SKM-1 (cell line): Measurements from ENCODE around the gene TNFRSF11A.

ENCODE experiments used
- DNase-seq: peaks from one replicate; lab custom pipeline; 2025; ENCODE audit not compliant: unreplicated experiment; lab: John Stamatoyannopoulos, UW

TNFRSF11A gene

DNA sequence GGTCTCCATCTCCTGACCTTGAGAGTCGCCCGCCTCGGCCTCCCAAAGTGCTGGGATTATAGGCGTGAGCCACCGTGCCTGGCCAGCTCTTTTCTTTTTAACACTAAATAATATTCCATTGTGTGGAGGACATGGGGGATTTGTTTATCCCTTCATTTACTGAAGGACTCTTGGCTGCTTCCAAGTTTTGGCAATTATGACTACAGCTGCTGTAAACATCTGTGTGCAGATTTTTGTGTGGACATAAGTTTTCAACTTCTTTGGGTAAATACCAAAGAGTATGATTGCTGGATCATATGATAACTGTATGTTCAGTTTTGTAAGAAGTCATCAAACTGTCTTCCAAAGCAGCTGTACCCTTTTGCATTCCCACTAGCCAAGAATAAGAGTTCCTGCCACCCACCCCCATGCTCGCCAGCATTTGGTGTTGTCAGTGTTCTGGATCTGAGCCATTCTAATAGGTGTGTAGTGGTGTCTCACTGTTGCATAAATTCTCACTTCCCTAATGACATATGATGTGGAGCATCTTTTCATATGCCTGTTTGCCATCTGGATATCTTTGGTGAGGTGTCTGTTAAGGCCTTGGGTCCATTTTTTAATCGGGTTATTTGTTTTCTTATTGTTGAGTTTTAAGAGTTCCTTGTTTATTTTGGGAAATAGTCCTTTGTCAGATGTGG is 52.2 kb downstream of the TNFRSF11A start:
- no peak for DNase-seq

GRCh38 chr18:62379051-62379450 is 53.9 kb downstream of the TNFRSF11A start:
- DNase-seq: no peak

GRCh38 chr18:62381373-62381772 is 56.3 kb downstream of the TNFRSF11A start:
- DNase-seq: no peak

DNA sequence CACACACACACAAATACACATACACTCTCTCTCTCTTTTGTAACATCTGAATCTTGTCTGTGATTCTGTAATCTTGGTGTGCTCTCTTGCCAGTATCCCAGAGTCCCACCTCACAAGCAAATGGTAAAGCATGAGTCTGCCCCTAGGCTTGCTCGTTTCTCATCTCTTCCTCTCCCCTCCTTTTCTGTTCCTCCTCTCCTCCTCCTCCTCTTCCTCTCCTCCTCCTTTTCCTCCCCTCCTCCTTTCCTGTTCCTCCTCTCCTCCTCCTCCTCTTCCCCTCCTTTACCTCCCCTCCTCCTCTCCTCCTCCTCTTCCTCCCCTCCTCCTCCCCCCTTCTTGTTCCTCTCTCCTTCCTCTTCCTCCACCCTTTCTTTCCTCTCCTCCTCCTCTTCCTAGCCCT is 59.0 kb downstream of the TNFRSF11A start:
- DNase-seq: no peak

GRCh38 chr18:62384610-62385097 is 59.5 kb downstream of the TNFRSF11A start:
- no peak for DNase-seq

GRCh38 chr18:62386091-62386490 is 61.0 kb downstream of the TNFRSF11A start:
- no peak for DNase-seq

DNA sequence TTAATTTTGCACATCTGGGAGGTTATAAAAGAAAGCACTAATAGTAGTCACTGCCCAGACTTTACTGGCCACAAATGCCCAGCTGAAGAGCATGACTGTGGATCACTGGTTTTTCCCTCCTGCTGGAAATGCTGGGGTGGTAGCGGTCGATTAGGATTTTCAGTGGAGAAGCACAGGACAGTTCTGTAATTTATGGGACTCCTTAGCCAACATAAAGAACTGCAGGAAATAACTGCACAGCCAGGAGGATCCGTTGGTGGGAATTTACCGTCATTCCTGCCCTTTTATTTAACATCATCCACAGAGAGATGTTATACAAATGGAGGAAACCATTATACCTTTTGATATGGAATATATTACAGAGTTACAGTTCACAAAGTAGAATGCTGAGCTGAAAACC is 61.5 kb downstream of the TNFRSF11A start:
- no peak for DNase-seq

- no peak for DNase-seq
These were observed 62.1 kb downstream of the TNFRSF11A start for GRCh38 chr18:62387257-62387656.

GRCh38 chr18:62388855-62389760 is 64.0 kb downstream of the TNFRSF11A start:
- DNase-seq: no peak

- no peak for DNase-seq
These were observed 64.8 kb downstream of the TNFRSF11A start for GRCh38 chr18:62389761-62390481.

- no peak for DNase-seq
These were observed 69.1 kb downstream of the TNFRSF11A start for GRCh38 chr18:62394006-62394763.

GRCh38 chr18:62396381-62396780 is 71.3 kb downstream of the TNFRSF11A start:
- DNase-seq: no peak

- no peak for DNase-seq
These were observed 71.9 kb downstream of the TNFRSF11A start for GRCh38 chr18:62396967-62397366.

GRCh38 chr18:62398291-62398690 is 73.2 kb downstream of the TNFRSF11A start:
- no peak for DNase-seq

- peak; percentile 8 for DNase-seq
These were observed 74.2 kb downstream of the TNFRSF11A start for GRCh38 chr18:62399276-62399675.

DNA sequence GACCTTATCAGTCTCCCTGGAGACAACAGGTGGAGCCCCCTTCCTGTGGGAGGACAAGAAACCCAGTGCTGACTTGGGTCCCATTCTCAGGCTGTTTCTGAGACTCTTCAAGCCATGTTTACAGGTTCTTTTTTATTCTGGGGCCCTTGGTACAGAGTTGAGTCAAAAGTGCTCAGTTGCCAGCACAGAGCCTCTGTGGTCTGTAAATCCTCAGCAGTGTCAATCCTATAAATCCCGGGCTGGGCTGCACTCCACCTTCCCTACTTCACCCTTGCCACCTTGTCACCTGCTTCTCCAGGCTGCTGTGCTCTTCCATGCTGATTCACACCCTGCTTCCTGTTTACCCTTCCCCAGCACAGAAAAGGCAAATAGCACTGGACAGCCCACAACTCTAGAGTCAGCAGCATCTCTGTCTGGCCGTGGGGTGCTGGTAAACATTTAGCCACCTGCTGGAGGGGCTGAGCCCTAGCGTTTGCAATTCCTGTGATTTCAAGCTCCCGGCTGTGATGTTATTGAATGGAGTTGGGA is 74.7 kb downstream of the TNFRSF11A start:
- DNase-seq: no peak

GRCh38 chr18:62400916-62401315 is 75.8 kb downstream of the TNFRSF11A start:
- no peak for DNase-seq

DNA sequence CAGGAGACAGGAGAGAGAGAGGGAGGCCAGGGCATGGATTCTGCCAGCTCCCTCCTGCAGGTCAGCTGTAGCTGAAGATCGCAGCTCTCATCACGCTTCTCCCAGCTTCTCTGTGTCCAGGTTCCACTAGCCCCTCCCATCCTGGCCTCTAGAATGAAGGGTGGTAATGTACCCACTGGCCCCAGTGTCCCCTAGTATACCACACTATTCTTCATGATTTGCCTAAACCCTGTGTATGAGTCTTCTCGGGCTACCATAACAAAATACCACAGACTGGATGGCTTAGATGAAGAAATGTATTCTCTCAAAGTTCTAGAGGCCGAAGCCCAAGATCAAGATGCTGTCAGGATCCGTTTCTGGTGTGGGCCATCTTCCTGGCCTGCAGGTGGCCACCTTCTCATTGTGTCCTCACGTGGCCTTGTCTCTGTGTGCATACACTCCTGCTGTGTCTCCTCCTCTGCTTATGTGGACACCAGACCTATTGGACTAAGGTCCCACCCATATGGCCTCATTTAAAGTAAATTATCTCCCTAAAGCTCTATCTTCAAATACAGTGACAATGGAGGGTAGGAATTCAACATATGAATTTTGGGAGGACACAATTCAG is 77.3 kb downstream of the TNFRSF11A start:
- DNase-seq: no peak

- DNase-seq: no peak
These were observed 78.0 kb downstream of the TNFRSF11A start for GRCh38 chr18:62403120-62403519.

DNA sequence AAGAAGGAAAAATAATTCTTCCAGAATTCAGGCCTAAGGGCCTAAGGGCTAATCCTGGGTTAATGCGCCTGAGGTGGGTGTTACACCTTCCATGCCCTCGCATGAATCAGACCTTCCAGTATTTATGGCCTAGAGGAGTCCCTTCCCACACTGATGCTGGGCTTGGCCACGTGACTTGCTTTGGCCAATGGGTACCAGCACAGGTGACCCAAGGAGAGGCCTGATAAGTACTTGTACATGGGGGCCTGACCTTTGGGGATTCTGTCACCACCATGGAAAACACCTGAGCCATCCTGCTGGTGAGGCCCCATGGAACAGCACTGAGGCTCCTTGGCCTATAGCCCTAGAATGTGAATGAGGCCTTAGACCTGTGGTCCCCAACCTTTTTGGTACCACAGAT is 79.8 kb downstream of the TNFRSF11A start:
- DNase-seq: no peak
